Mammary epithelial cell (primary cell): ENCODE data around the gene STARD3NL.

Experiments used
- EZH2 ChIP-seq: IDR thresholded peaks from 2 replicates; pipeline ENCODE4 v1.6.1; 2012; ENCODE audit warnings: low read length, inconsistent platforms, borderline replicate concordance
- TF ChIP-seq, protein P1 (sequence below), 2 donors: IDR thresholded peaks in 1 of 2; conservative IDR thresholded peaks in 1 of 2; 2 replicates each; pipeline ENCODE4 v1.5.1; 2011 to 2012; ENCODE audit warnings: inconsistent platforms in 2 of 2, low read length in 2 of 2, mild to moderate bottlenecking in 2 of 2, control low read depth in 1 of 2, low read depth in 1 of 2; ENCODE audit not compliant: insufficient read depth in 1 of 2; ENCODE audit errors: extremely low read depth in 1 of 2

DNA sequence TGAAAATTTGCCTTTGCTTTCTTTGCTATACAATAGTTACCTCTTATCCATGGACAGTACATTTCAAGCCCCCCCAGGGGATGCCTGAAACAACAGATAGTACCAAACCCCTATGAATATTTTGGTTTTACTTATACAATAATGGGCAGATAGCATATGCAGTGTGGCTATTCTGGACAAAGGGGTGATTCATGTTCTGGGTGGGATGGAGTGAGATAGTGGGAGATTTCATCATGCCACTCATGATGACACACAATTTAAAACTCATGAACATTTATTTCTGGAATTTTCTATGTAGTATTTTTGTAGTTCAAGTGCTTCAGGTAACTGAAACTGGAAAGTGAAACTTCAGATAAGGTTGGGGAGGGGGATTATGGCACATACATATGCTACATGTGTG lies 12.0 kb downstream of the STARD3NL start:
- TF ChIP-seq EZH2 = no peak
- TF ChIP-seq, protein P1, sequence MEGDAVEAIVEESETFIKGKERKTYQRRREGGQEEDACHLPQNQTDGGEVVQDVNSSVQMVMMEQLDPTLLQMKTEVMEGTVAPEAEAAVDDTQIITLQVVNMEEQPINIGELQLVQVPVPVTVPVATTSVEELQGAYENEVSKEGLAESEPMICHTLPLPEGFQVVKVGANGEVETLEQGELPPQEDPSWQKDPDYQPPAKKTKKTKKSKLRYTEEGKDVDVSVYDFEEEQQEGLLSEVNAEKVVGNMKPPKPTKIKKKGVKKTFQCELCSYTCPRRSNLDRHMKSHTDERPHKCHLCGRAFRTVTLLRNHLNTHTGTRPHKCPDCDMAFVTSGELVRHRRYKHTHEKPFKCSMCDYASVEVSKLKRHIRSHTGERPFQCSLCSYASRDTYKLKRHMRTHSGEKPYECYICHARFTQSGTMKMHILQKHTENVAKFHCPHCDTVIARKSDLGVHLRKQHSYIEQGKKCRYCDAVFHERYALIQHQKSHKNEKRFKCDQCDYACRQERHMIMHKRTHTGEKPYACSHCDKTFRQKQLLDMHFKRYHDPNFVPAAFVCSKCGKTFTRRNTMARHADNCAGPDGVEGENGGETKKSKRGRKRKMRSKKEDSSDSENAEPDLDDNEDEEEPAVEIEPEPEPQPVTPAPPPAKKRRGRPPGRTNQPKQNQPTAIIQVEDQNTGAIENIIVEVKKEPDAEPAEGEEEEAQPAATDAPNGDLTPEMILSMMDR (conservative IDR thresholded peaks at IDR 0.05 in 1 of 2, IDR thresholded peaks at IDR 0.05 in 1 of 2; ENCODE audit: extremely low read depth in 1 of 2, insufficient read depth in 1 of 2, low read depth in 1 of 2, low read length in 2 of 2) = no peak
